Measurements from ENCODE around the gene C1R. TPM values are rescaled to one million over a fixed set of nuclear protein-coding genes. Genes with fewer than 3 reads are reported as not detected.

The C1R gene
- total RNA-seq, 1 experiment from 2014 or later = 13.1 TPM

DNA sequence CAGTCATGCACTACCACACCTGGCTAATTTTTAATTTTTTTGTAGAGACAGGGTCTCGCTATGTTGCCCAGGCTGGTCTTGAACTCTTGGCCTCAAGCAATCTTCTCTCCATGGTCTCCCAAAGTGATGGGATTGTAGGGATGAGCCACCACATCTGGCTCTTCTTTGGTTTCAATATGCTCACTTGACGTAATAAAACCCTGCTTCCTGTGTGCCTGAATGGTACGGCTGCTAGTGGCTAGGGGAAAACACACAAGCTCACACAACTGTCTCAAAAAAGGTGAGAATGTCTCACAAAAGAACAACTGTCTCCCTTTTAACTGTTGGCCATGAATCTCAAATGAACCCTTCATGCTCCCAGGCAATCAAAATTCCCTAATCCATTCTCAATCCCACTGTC lies 16.7 kb downstream of the C1R start:
- TF ChIP-seq, protein P1, sequence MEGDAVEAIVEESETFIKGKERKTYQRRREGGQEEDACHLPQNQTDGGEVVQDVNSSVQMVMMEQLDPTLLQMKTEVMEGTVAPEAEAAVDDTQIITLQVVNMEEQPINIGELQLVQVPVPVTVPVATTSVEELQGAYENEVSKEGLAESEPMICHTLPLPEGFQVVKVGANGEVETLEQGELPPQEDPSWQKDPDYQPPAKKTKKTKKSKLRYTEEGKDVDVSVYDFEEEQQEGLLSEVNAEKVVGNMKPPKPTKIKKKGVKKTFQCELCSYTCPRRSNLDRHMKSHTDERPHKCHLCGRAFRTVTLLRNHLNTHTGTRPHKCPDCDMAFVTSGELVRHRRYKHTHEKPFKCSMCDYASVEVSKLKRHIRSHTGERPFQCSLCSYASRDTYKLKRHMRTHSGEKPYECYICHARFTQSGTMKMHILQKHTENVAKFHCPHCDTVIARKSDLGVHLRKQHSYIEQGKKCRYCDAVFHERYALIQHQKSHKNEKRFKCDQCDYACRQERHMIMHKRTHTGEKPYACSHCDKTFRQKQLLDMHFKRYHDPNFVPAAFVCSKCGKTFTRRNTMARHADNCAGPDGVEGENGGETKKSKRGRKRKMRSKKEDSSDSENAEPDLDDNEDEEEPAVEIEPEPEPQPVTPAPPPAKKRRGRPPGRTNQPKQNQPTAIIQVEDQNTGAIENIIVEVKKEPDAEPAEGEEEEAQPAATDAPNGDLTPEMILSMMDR (IDR thresholded peaks at IDR 0.05; ENCODE audit: unreplicated experiment) = no peak
- H3K4me3 Mint-ChIP-seq (ENCODE audit: unreplicated experiment) = no peak overlapping the region
- H3K27me3 Mint-ChIP-seq (ENCODE audit: insufficient read depth, unreplicated experiment) = no peaks in the 10 kb centered on the region
- CTCF ChIA-PET = interaction anchor here (0.6 to 3.0 kb wide), 5 partner anchors 10 to 611 kb away, joined by 3 to 16 read pairs (median 6); partner anchors contain the start of gene C1S
- no peak overlapping the region for H3K27ac Mint-ChIP-seq (ENCODE audit: low read depth, unreplicated experiment)
- no peak for DNase-seq (ENCODE audit: unreplicated experiment)
- H3K9me3 Mint-ChIP-seq (ENCODE audit: unreplicated experiment) = no peaks in the 10 kb centered on the region
- intact Hi-C loops (cut with micrococcal nuclease) = no loop called here
- H3K4me1 Mint-ChIP-seq (ENCODE audit: insufficient read depth, unreplicated experiment) = peaks cover 16% of the 10 kb centered on the region
- peaks cover 10% of the 10 kb centered on the region for H3K36me3 Mint-ChIP-seq (ENCODE audit: insufficient read depth, unreplicated experiment)
- POLR2A ChIA-PET = interaction anchor here (0.7 to 1.5 kb wide), 2 partner anchors 112 to 131 kb away, joined by 3 read pairs; no protein-coding TSS in a partner anchor
- no TSS peak for BruUV-seq (replicated peaks)

- Mint-ChIP-seq H3K4me1 (ENCODE audit: insufficient read depth, unreplicated experiment) (peaks cover 16% of the 10 kb centered on the region), H3K9me3 (ENCODE audit: unreplicated experiment) (no peaks in the 10 kb centered on the region), H3K27ac (ENCODE audit: low read depth, unreplicated experiment) (no peak overlapping the region), H3K36me3 (ENCODE audit: insufficient read depth, unreplicated experiment) (no peaks in the 10 kb centered on the region), H3K4me3 (ENCODE audit: unreplicated experiment) (no peak overlapping the region), H3K27me3 (ENCODE audit: insufficient read depth, unreplicated experiment) (no peaks in the 10 kb centered on the region)
- intact Hi-C loops (cut with micrococcal nuclease) = no loop called here
- ChIA-PET CTCF (interaction anchor here (0.6 to 2.2 kb wide), 2 partner anchors 13 to 779 kb away, joined by 3 to 8 read pairs; partner anchors contain the start of gene C1S), POLR2A (interaction anchor here (0.5 to 1.9 kb wide), 3 partner anchors 10 to 148 kb away, joined by 3 to 4 read pairs (median 3); partner anchors contain the start of gene C1S)
- TF ChIP-seq, protein P1 (IDR thresholded peaks at IDR 0.05; ENCODE audit: unreplicated experiment) = no peak
- no peak for DNase-seq (ENCODE audit: unreplicated experiment)
- BruUV-seq (replicated peaks) = no TSS peak
Observed at GRCh38 chr12:7073946-7074345, 18.3 kb downstream of the C1R start.

DNA sequence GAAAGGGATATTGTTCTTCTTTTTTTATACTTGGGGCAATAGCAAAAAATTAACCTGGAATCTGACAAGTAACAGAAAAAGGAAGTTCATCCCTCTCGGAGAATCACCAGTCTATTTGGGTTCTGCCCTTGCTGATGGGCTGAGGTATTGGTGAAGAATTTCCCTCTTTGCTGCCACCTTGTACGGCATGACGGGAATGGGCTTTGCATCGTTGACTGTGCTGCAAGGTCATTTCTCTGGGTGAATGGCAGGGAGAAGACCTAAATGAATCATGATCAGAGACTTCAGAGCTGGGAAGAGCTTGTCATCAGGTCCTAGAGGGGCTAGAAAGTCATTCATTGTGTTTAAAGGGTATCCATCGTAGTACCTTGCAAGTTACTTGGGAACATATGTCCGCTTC lies 19.7 kb downstream of the C1R start:
- Mint-ChIP-seq H3K4me3 (ENCODE audit: unreplicated experiment) (no peak overlapping the region), H3K9me3 (ENCODE audit: unreplicated experiment) (no peaks in the 10 kb centered on the region), H3K27ac (ENCODE audit: low read depth, unreplicated experiment) (no peak overlapping the region), H3K27me3 (ENCODE audit: insufficient read depth, unreplicated experiment) (no peaks in the 10 kb centered on the region), H3K4me1 (ENCODE audit: insufficient read depth, unreplicated experiment) (peaks cover 16% of the 10 kb centered on the region), H3K36me3 (ENCODE audit: insufficient read depth, unreplicated experiment) (no peaks in the 10 kb centered on the region)
- intact Hi-C loops (cut with micrococcal nuclease) = no loop called here
- POLR2A ChIA-PET = interaction anchor here (0.9 to 1.9 kb wide), 4 partner anchors 9 to 55 kb away, joined by 3 to 5 read pairs (median 4); partner anchors contain the start of gene C1S
- no TSS peak for BruUV-seq (replicated peaks)
- CTCF ChIA-PET = interaction anchor here (0.6 to 2.2 kb wide), 3 partner anchors 12 to 598 kb away, joined by 3 to 8 read pairs (median 3); partner anchors contain the start of gene C1S
- TF ChIP-seq, protein P1 (IDR thresholded peaks at IDR 0.05; ENCODE audit: unreplicated experiment) = no peak
- DNase-seq (ENCODE audit: unreplicated experiment) = no peak

GRCh38 chr12:7072035-7072434 lies 20.2 kb downstream of the C1R start:
- CTCF ChIA-PET = interaction anchor here (0.6 kb wide), 1 partner anchor 598 kb away, joined by 3 read pairs; no protein-coding TSS in a partner anchor
- Mint-ChIP-seq H3K9me3 (ENCODE audit: unreplicated experiment) (no peaks in the 10 kb centered on the region), H3K27ac (ENCODE audit: low read depth, unreplicated experiment) (no peak overlapping the region), H3K4me3 (ENCODE audit: unreplicated experiment) (no peak overlapping the region), H3K36me3 (ENCODE audit: insufficient read depth, unreplicated experiment) (no peaks in the 10 kb centered on the region), H3K27me3 (ENCODE audit: insufficient read depth, unreplicated experiment) (no peaks in the 10 kb centered on the region), H3K4me1 (ENCODE audit: insufficient read depth, unreplicated experiment) (peaks cover 12% of the 10 kb centered on the region)
- intact Hi-C loops (cut with micrococcal nuclease) = no loop called here
- POLR2A ChIA-PET = interaction anchor here (1.3 kb wide), 1 partner anchor 36 kb away, joined by 5 read pairs; no protein-coding TSS in a partner anchor
- BruUV-seq (replicated peaks) = no TSS peak
- TF ChIP-seq, protein P1 (IDR thresholded peaks at IDR 0.05; ENCODE audit: unreplicated experiment) = no peak
- no peak for DNase-seq (ENCODE audit: unreplicated experiment)
